Endothelial cell of umbilical vein (primary cell): ENCODE measurements around the gene SNX19. TPM values are rescaled to one million over a fixed set of nuclear protein-coding genes. Genes with fewer than 3 reads are reported as not detected.
A peak's percentile ranks its signal among the peaks of the same experiment; 100 is the strongest.

Source experiments
- BruUV-seq: library from RNA; stranded (reverse); fragments of 400-500 nt; replicated peaks from 2 replicates; lab custom pipeline; 2021; lab: Mats Ljungman, UMichigan
- CTCF ChIA-PET: fragments of 300-600, 350-600 bp; sonication (Branson Sonifier 250); formaldehyde crosslinking; loops from one replicate; lab custom pipeline; 2021; ENCODE audit warnings: antibody characterized with exemption, inconsistent platforms; lab: Charles Lee
- POLR2A ChIA-PET: fragments of 300-600, 350-600 bp; sonication (Branson Sonifier 250); formaldehyde crosslinking; loops from one replicate; lab custom pipeline; 2021; ENCODE audit warnings: antibody characterized with exemption, inconsistent platforms; lab: Charles Lee
- DNase-seq: peaks from one replicate; pipeline ENCODE4 v3.0.0-alpha.2; 2011; ENCODE audit warnings: low read depth, low spot score
- FAIRE-seq: peaks from 2 replicates; lab custom pipeline; 2011; peaks lifted over from hg19 to GRCh38; lab: Jason Lieb, UNC
- H2AFZ ChIP-seq: 2 replicates; pipeline ENCODE4 v1.6.0; 2012; ENCODE audit warnings: low read depth, low read length, control low read depth, inconsistent platforms
- H3K27ac ChIP-seq: 2 replicates; pipeline ENCODE4 v1.5.1; 2011; ENCODE audit warnings: low read depth, mild to moderate bottlenecking, control low read depth, low read length, moderate library complexity; ENCODE audit not compliant: insufficient read depth
- H3K27me3 ChIP-seq, 2 experiments: 2 replicates each; pipeline versions ENCODE4 v1.6.0 to v1.6.1; 2011; ENCODE audit warnings: low read length in 2 of 2, mixed read lengths in 1 of 2; ENCODE audit not compliant: control insufficient read depth in 2 of 2, insufficient read depth in 2 of 2
- H3K36me3 ChIP-seq, 2 experiments: 2 replicates in 1 of 2; 3 replicates in 1 of 2; pipeline ENCODE4 v1.5.1; 2011; ENCODE audit warnings: low read length in 2 of 2, mild to moderate bottlenecking in 1 of 2, moderate library complexity in 1 of 2; ENCODE audit not compliant: control insufficient read depth in 2 of 2, insufficient read depth in 2 of 2; ENCODE audit errors: extremely low read depth in 1 of 2
- H3K4me1 ChIP-seq: 3 replicates; pipeline ENCODE4 v1.5.1; 2011; ENCODE audit warnings: mild to moderate bottlenecking, low read length; ENCODE audit not compliant: control insufficient read depth, insufficient read depth; ENCODE audit errors: extremely low read depth
- H3K4me2 ChIP-seq: 2 replicates; pipeline ENCODE4 v1.6.1; 2011; ENCODE audit warnings: low read length, control low read depth, mixed read lengths; ENCODE audit not compliant: insufficient read depth
- H3K4me3 ChIP-seq, 3 experiments: fragments of 200-600 bp in 1 of 3; sonication (generic), shearing (Covaris generic) in 1 of 3; replicated peaks in 1 of 3; 2 replicates each; pipeline ENCODE4 v1.5.1; 2011 to 2016; ENCODE audit warnings: control low read depth in 3 of 3, low read length in 3 of 3, mild to moderate bottlenecking in 2 of 3, inconsistent platforms in 1 of 3, low read depth in 1 of 3, moderate library complexity in 1 of 3; ENCODE audit not compliant: insufficient read depth in 1 of 3
- H3K79me2 ChIP-seq: 2 replicates; pipeline ENCODE4 v1.6.0; 2012; ENCODE audit warnings: low read length, inconsistent platforms; ENCODE audit not compliant: control insufficient read depth, insufficient read depth
- H3K9ac ChIP-seq: replicated peaks from 2 replicates; pipeline ENCODE3; 2011; ENCODE audit warnings: low read length, control low read depth; ENCODE audit not compliant: insufficient read depth; ENCODE audit errors: extremely low read depth
- H3K9me1 ChIP-seq: replicated peaks from 3 replicates; pipeline ENCODE4 v1.6.0; 2011; ENCODE audit warnings: mild to moderate bottlenecking, low read length; ENCODE audit not compliant: control insufficient read depth, insufficient read depth; ENCODE audit errors: extremely low read depth
- H3K9me3 ChIP-seq: replicated peaks from 2 replicates; pipeline ENCODE4 v1.5.1; 2012; ENCODE audit warnings: low read length, inconsistent platforms; ENCODE audit not compliant: control insufficient read depth, insufficient read depth
- H4K20me1 ChIP-seq: replicated peaks from 2 replicates; pipeline ENCODE3; 2011; ENCODE audit warnings: mild to moderate bottlenecking, low read length; ENCODE audit not compliant: control insufficient read depth, insufficient read depth; ENCODE audit errors: extremely low read depth
- EZH2 ChIP-seq: IDR thresholded peaks from 2 replicates; pipeline ENCODE4 v1.6.1; 2012; ENCODE audit warnings: borderline replicate concordance, low read depth, mild to moderate bottlenecking, moderate library complexity, low read length, inconsistent platforms; ENCODE audit not compliant: severe bottlenecking
- FOS ChIP-seq: IDR thresholded peaks from 2 replicates; pipeline ENCODE4 v1.6.1; 2011; ENCODE audit warnings: mild to moderate bottlenecking, low read length, moderate library complexity, borderline replicate concordance; ENCODE audit not compliant: insufficient read depth
- GATA2 ChIP-seq: IDR thresholded peaks from 2 replicates; pipeline ENCODE4 v1.7.0; 2011; ENCODE audit warnings: low read depth, mild to moderate bottlenecking, moderate library complexity, mixed read lengths, low read length; ENCODE audit not compliant: insufficient read length, insufficient read depth
- JUN ChIP-seq: IDR thresholded peaks from 2 replicates; pipeline ENCODE4 v1.6.1; 2011; ENCODE audit warnings: borderline replicate concordance, low read depth; ENCODE audit not compliant: insufficient read length, insufficient read depth
- POLR2A ChIP-seq: IDR thresholded peaks from 2 replicates; pipeline ENCODE4 v1.6.1; 2012; ENCODE audit warnings: low read depth, mild to moderate bottlenecking, control low read depth, low read length
- POLR2AphosphoS5 ChIP-seq: IDR thresholded peaks from 2 replicates; pipeline ENCODE4 v1.6.1; 2012; ENCODE audit warnings: low read depth, mild to moderate bottlenecking, control low read depth, low read length, moderate library complexity; ENCODE audit not compliant: insufficient read depth
- dilution Hi-C: fragments of 300-500 bp; cut with MboI; formaldehyde crosslinking; loops from one replicate; pipeline ENCODE4 v1.15.0; 2019; ENCODE audit warnings: low sequenced_read_pairs; ENCODE audit not compliant: extremely low pct_ligation_motif_present
- intact Hi-C: fragments of 100-400 bp; cut with micrococcal nuclease; formaldehyde crosslinking; loops from one replicate; pipeline ENCODE4 v1.10.0; 2022
- polyA plus RNA-seq, 4 experiments: library from polyadenylated mRNA; depleted of rRNA in 3 of 4; stranded (reverse) in 3 of 4; unstranded in 1 of 4; fragments of >200 nt; gene quantifications; 2 replicates each; pipeline versions ENCODE4 v1.2.1 to v1.2.3, GENCODE V29; 2011 to 2012; ENCODE audit warnings: missing spikeins in 1 of 4
- total RNA-seq: library from RNA; stranded (reverse); gene quantifications from 2 replicates; pipeline ENCODE4 v1.2.3, GENCODE V29; 2021
- TF ChIP-seq, protein P1 (sequence below): IDR thresholded peaks from 2 replicates; pipeline ENCODE4 v1.6.1; 2011; ENCODE audit not compliant: insufficient read depth, insufficient read length
- TF ChIP-seq, protein P2 (sequence below), 2 donors: IDR thresholded peaks; 1 replicate in 1 of 2; 2 replicates in 1 of 2; pipeline ENCODE4 v1.5.1; 2011; ENCODE audit warnings: low read length in 2 of 2, mild to moderate bottlenecking in 2 of 2, moderate library complexity in 2 of 2, control low read depth in 1 of 2, inconsistent platforms in 1 of 2, low read depth in 1 of 2; ENCODE audit not compliant: insufficient read depth in 1 of 2; ENCODE audit errors: extremely low read depth in 1 of 2

Gene SNX19
- total and polyA plus RNA-seq, 2 donors (not counting 3 experiments of a cell fraction or from before 2014, with no cell fraction given): 37.4 to 49.8 TPM

GRCh38 chr11:130861902-130862860 lies 54.1 kb downstream of the SNX19 start:
- peak overlapping the region; percentile 19 for H2AFZ ChIP-seq
- ChIA-PET POLR2A (interaction anchor here (0.5 to 1.0 kb wide), 3 partner anchors 427 to 656 kb away, joined by 3 to 6 read pairs (median 4); no protein-coding TSS in a partner anchor), CTCF (interaction anchor here (0.6 to 8.9 kb wide), 47 partner anchors 9 to 833 kb away, joined by 3 to 464 read pairs (median 6); partner anchors contain the start of genes ADAMTS15, ADAMTS8 and SNX19)
- DNase-seq (peak; percentile 84), FAIRE-seq (peak; percentile 97)
- H3K79me2 ChIP-seq: no peaks in the 10 kb centered on the region
- H3K9me1 ChIP-seq: no peaks in the 10 kb centered on the region
- TF ChIP-seq POLR2A (no peak), JUN (no peak), GATA2 (no peak), FOS (no peak), POLR2AphosphoS5 (no peak), EZH2 (no peak)
- TF ChIP-seq, protein P1, sequence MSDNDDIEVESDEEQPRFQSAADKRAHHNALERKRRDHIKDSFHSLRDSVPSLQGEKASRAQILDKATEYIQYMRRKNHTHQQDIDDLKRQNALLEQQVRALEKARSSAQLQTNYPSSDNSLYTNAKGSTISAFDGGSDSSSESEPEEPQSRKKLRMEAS: no peak
- TF ChIP-seq, protein P2, sequence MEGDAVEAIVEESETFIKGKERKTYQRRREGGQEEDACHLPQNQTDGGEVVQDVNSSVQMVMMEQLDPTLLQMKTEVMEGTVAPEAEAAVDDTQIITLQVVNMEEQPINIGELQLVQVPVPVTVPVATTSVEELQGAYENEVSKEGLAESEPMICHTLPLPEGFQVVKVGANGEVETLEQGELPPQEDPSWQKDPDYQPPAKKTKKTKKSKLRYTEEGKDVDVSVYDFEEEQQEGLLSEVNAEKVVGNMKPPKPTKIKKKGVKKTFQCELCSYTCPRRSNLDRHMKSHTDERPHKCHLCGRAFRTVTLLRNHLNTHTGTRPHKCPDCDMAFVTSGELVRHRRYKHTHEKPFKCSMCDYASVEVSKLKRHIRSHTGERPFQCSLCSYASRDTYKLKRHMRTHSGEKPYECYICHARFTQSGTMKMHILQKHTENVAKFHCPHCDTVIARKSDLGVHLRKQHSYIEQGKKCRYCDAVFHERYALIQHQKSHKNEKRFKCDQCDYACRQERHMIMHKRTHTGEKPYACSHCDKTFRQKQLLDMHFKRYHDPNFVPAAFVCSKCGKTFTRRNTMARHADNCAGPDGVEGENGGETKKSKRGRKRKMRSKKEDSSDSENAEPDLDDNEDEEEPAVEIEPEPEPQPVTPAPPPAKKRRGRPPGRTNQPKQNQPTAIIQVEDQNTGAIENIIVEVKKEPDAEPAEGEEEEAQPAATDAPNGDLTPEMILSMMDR (IDR thresholded peaks at IDR 0.05; ENCODE audit: extremely low read depth in 1 of 2, insufficient read depth in 1 of 2, low read depth in 1 of 2, low read length in 2 of 2): peak; percentile 100
- no TSS peak for BruUV-seq
- H3K9ac ChIP-seq: no peak overlapping the region
- dilution Hi-C loops (loop anchor here (25.0 kb wide), 1 partner anchor 425 kb away; the partner anchor contains the start of genes ADAMTS15 and ADAMTS8), intact Hi-C loops (loop anchor here (1.0 to 5.0 kb wide), 5 partner anchors 32 to 649 kb away; no protein-coding TSS in a partner anchor)
- no peaks in the 10 kb centered on the region for H3K27me3 ChIP-seq
- no peaks in the 10 kb centered on the region for H3K9me3 ChIP-seq
- H3K27ac ChIP-seq: no peak overlapping the region
- no peak overlapping the region for H3K4me2 ChIP-seq
- no peaks in the 10 kb centered on the region for H3K4me1 ChIP-seq
- H3K4me3 ChIP-seq: no peak overlapping the region
- no peaks in the 10 kb centered on the region for H3K36me3 ChIP-seq
- no peaks in the 10 kb centered on the region for H4K20me1 ChIP-seq
